COLO668 (cell line): Measurements from ENCODE around the gene WBP2.

Experiments used
- DNase-seq: peaks from one replicate; lab custom pipeline; 2025; ENCODE audit not compliant: unreplicated experiment; lab: John Stamatoyannopoulos, UW

WBP2 gene

DNA sequence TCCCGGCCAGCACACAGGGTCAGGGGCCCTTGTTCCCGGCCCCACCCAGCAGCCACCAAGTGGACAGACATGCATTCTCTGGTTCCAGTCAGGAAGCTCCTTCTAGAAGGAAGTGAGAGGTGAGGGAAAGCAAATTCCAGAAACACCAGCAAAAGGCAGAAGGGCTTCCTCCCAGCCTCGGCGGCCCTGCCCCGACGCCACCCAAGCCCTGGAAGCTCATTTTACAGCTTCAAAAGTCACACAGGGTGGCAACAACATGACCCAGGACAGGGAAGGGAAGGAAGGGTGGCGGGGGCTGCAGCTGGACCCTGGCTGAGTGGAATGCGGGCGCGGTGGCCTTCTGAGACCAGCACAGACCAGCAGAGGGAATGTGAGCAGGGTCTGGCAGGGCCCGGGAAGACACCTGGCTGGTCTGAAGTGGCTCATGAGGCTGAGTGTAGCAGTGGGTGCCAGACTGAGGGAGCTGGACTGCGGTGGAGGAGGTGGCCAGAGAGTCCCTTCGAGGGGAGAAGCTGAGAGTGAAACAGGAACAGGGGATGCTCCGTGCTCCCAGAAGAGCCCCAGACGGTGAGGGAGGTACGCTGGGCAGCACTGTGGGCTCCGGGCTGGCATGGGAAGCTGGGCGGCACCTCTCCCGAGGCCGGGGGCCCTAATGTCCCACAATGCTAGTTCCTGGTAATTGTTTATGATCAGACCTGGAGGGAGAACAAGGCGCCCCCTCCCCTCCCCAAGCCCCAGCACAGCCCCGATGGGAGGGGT, 9.0 kb downstream of the WBP2 start:
- no peak for DNase-seq

GRCh38 chr17:75845058-75845711, 9.9 kb downstream of the WBP2 start:
- peak; percentile 53 for DNase-seq

GRCh38 chr17:75844530-75845057, 10.5 kb downstream of the WBP2 start:
- DNase-seq, result no peak

GRCh38 chr17:75843577-75844529, 11.3 kb downstream of the WBP2 start, which contains the start of gene UNC13D:
Gene UNC13D (minus strand): TSS chr17:75844404. CDS start chr17:75844337, 67 bp downstream.
- DNase-seq, result no peak

DNA sequence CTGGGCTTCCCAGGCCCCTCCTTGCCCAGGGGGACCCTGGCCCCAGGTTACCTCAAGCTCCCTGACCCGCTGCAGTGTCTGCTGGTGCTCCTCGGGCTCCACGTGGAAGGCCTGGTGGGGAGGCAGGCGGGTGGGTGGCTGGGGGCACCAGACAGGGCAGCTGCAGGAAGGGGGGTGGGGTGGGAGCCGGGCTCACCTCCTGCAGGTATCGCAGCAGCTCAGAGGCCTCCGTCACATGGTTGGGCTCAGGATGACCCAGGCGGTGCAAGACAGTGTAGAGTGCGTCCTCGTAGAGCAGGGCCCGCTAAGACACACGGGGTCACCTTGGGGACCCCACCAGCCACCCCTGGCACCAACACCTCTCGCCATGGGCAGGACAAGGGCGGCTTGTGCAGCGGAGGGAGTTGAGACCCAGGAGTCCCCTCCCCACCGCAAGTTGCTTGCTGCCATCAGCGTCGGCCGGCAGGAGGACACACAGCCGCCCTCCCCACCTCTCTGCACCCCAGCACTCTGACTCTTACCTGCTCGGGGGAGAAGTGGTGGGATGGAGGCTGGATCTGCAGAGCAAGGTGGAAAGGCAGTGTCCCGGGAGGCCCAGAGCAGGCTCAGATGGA, 12.1 kb downstream of the WBP2 start:
- DNase-seq, result no peak

DNA sequence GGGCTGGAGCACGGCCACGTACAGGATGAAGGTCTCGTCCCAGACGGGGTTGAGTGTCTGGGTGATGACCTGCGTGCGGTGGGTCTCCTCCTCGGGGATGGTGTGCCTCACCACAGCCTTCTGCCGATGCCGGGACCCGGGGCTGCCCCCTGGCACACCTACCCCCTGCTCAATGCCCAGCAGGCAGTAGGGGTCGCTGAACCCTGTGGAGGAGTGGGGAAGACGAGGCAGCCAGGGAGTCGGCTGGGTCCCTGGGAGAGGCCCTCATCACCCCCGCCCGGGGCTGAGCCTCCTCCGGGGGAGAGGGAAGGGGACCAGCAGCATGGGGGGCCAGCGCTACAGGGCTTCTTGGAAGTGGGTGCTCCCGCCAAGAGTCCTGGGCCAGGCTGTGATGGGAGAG, 12.7 kb downstream of the WBP2 start:
- DNase-seq, result no peak

DNA sequence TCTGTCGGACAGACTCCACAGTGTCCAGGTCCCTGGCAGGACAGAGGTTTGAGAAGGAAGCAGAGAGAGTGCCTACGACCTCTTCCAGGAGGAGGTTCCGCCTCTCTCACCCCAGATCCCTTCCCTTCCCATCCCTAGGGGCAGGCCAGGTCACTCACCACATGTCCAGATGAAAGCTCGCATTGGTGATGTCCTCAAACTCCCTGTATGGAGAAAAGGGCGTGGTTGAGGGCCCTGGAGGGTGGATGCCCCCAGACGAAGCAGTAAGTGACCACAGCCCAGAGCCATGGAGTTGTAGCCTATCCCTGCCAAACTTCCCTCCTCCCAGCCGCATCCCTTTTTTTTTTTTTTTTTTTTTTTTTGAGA, 14.4 kb downstream of the WBP2 start:
- DNase-seq, result no peak

DNA sequence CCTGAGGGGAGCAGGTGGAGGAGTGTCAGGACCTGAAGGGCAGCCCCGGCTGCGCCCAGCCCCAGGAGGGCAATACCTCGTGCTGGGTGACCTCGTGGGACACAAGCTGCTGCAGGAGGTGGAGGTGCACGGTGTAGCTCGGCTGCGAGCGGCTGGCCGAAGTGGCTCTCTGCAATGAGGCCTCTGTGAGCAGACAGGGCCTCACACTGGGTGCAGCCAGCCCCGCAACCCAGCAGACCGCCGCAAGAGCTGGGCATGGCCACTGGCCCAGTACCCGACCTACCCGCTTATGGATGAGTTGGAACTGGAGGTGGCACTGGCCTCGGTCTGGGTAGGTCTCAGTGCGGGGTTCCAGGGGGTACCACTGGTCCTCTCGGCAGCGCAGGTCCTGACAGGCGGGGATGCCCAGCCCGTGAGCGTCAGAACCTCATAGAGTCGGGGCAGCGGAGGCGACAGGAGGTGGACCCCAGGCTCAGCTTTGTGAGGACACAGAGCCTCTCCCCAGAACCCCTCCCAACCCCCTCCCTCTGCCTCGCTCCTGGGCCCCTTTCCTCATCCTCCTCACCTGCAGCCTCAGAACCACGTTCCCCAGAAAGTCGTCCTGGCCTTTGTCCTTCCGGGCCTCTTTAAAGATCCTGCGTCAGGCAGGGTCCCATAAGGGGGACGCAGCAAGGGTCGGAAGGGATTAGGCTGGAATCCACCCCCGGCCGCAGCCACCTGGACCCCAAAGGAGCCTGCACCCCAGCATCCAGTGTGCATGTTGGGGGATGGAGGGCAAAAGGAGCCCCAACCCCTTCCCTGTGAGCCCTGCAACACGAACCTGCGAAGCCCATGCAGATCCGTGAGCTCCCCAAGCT, 15.0 kb downstream of the WBP2 start:
- DNase-seq, result no peak

DNA sequence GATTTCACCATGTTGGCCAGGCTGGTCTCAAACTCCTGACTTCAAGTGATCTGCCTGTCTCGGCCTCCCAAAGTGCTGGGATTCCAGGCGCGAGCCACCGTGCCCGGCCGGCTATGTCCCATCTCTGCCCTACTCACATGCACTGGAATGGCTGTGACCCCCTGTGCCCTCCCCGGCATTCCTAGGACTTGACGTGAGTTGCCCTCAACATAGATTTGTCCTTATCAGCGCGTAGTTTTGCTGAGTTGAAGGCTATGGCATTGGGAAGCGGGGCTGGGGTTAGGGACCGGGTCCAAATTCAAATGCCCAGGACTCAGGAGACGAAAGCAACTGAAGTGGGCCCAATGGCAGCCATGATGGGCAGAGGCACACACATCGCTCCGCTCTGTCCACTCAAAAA, 16.7 kb downstream of the WBP2 start:
- no peak for DNase-seq

GRCh38 chr17:75837899-75838298, 17.2 kb downstream of the WBP2 start:
- DNase-seq, result no peak

- DNase-seq, result no peak
Measured at GRCh38 chr17:75836605-75837004, 18.5 kb downstream of the WBP2 start.

GRCh38 chr17:75835654-75835987, 19.5 kb downstream of the WBP2 start:
- no peak for DNase-seq

GRCh38 chr17:75834928-75835653, 20.0 kb downstream of the WBP2 start:
- peak; percentile 5 for DNase-seq

- no peak for DNase-seq
Measured at GRCh38 chr17:75834279-75834920, 20.7 kb downstream of the WBP2 start.

DNA sequence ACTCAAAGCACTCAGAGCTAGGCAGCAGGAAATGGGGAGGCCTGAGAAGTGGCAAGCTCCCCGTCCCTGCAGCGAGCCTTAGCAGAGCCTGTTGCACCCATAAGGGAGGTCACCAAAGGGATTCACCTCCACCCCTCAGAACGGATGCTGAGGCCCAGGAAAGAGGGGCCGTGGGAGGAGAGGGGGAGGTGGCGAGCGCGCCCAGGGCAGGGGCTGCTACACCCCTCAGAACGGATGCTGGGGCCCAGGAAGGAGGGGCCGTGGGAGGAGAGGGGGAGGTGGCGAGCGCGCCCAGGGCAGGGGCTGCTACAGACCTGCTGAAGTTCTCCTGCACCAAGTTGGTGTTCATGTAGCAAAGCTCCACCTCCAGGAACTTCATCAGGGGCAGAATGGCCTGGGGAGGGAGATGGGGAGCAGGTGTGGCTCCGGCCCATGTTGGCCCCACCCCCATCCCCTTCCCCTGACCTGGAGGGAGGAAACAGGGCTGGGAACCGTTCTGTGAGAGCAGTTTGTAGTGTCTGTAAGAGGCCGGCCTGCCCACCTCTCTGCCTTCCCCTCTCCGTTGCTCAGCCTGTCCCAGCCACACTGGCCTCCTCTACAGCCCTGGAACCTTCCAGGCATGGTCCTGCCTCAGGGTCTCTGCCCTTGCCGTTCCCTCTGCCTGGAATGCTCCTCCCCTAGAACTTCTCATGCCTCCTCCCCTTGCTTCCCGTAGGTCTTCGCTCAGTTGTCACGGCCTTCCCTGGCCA, 22.3 kb downstream of the WBP2 start:
- peak; percentile 12 for DNase-seq

DNA sequence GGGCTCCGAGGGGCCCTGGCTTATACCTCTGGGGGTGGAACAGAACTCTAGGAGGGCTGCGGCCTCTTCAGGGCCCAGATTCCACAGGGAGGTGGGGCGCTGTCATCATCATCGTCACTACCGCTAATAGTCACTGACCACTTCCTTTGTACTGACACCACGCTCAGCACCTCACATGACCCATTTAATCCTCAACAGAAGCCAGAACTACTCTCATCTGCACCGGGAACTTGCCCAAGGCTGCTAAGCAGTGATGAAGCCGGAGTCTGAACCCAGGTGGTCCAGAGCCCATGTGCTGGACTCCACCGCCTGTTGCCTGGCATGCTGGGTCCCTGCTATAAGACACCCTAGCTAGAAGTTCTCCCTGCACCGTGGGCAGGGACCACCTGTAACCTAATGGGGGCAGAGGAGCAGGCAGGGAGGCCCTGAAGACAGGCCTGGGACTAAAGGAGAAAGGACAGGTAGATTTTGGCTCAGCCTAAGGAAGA, 22.9 kb downstream of the WBP2 start:
- no peak for DNase-seq

- DNase-seq, result no peak
Measured at GRCh38 chr17:75831032-75831571, 24.0 kb downstream of the WBP2 start.
